ENCODE measurements around the gene GSK3B.

DNA sequence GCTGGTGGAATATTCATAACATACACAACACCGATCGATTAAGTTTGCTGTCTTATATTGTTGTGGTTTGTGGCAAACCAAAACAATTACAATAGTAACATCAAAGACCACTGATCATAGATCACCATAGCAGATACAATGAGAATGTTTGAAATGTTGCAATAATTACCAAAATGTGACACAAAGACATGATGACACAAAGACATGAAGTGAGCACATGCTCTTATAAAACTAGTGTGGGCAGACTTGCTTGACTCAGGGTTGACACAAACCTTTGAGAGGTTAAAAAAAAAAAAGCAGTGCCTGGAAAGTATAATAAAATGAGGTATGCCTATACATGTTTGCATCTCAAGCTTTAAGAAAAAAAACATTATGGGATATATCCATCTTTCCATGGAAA lies 182.0 kb downstream of the GSK3B start:
- TF ChIP-seq EZH2 (IDR thresholded peaks at IDR 0.05; ENCODE audit: insufficient read depth, poor library complexity, severe bottlenecking), result no peak
- TF ChIP-seq EZH2phosphoT487 (IDR thresholded peaks at IDR 0.05; ENCODE audit: insufficient read depth, low read depth), result no peak
